GM12891 (cell line): Measurements from ENCODE around the gene MCOLN2.

Experiments
- DNase-seq: peaks from one replicate; pipeline ENCODE4 v3.0.0; 2011; ENCODE audit warnings: low spot score; ENCODE audit not compliant: insufficient read length
- FAIRE-seq: peaks from 2 replicates; lab custom pipeline; 2011; peaks lifted over from hg19 to GRCh38; lab: Jason Lieb, UNC
- PAX5 ChIP-seq: IDR thresholded peaks from 2 replicates; pipeline ENCODE4 v1.6.1; 2011; ENCODE audit warnings: low read length, moderate library complexity, mild to moderate bottlenecking; ENCODE audit not compliant: insufficient read depth, severe bottlenecking
- POLR2A ChIP-seq: IDR thresholded peaks from 2 replicates; pipeline ENCODE4 v1.6.1; 2011; ENCODE audit warnings: low read depth, low read length, control low read depth
- POLR2AphosphoS5 ChIP-seq: IDR thresholded peaks from 2 replicates; pipeline ENCODE4 v1.6.1; 2011; ENCODE audit warnings: low read depth, low read length, control low read depth
- POU2F2 ChIP-seq: IDR thresholded peaks from 2 replicates; pipeline ENCODE4 v1.6.1; 2011; ENCODE audit warnings: low read depth, mild to moderate bottlenecking, control low read depth, low read length, moderate library complexity
- SPI1 ChIP-seq: IDR thresholded peaks from 2 replicates; pipeline ENCODE4 v1.6.1; 2011; ENCODE audit warnings: low read depth, low read length, control low read depth
- TAF1 ChIP-seq: IDR thresholded peaks from 2 replicates; pipeline ENCODE4 v1.6.1; 2011; ENCODE audit warnings: low read depth, low read length, control low read depth

MCOLN2 gene

GRCh38 chr1:84968101-84968500 is 28.8 kb downstream of the MCOLN2 start:
- FAIRE-seq: no peak
- DNase-seq: no peak
- no peak for TF ChIP-seq POLR2AphosphoS5
- TF ChIP-seq SPI1: no peak
- no peak for TF ChIP-seq TAF1
- TF ChIP-seq POU2F2: no peak
- no peak for TF ChIP-seq PAX5

- FAIRE-seq (no peak), DNase-seq (no peak)
- no peak for TF ChIP-seq POLR2A
- TF ChIP-seq POU2F2: no peak
- TF ChIP-seq TAF1: no peak
- no peak for TF ChIP-seq POLR2AphosphoS5
- no peak for TF ChIP-seq SPI1
- TF ChIP-seq PAX5: no peak
Observed at GRCh38 chr1:84967666-84968065, 29.2 kb downstream of the MCOLN2 start.

GRCh38 chr1:84963021-84963420 is 33.9 kb downstream of the MCOLN2 start:
- DNase-seq (no peak), FAIRE-seq (peak; percentile 47)
- TF ChIP-seq POLR2AphosphoS5 (no peak), PAX5 (no peak), TAF1 (no peak), SPI1 (no peak), POLR2A (no peak), POU2F2 (no peak)

GRCh38 chr1:84961316-84961715 is 35.6 kb downstream of the MCOLN2 start:
- no peak for DNase-seq
- FAIRE-seq: no peak
- TF ChIP-seq SPI1 (no peak), POLR2AphosphoS5 (no peak), PAX5 (no peak), POU2F2 (no peak), POLR2A (no peak), TAF1 (no peak)

GRCh38 chr1:84960371-84960770 is 36.5 kb downstream of the MCOLN2 start:
- FAIRE-seq (peak; percentile 28), DNase-seq (no peak)

GRCh38 chr1:84959294-84959693 is 37.6 kb downstream of the MCOLN2 start:
- TF ChIP-seq POU2F2 (peak; percentile 43; the same call in 1 of the 2 replicates), POLR2A (peak; percentile 44; the same call in 1 of the 2 replicates), POLR2AphosphoS5 (peak; percentile 71), TAF1 (no peak)
- DNase-seq (no peak), FAIRE-seq (peak; percentile 50)

More at GRCh38 chr1:84960371-84960770, 36.5 kb downstream of the MCOLN2 start:
- no peak for TF ChIP-seq SPI1
- TF ChIP-seq POU2F2: no peak
- TF ChIP-seq PAX5: no peak
- no peak for TF ChIP-seq TAF1
- no peak for TF ChIP-seq POLR2AphosphoS5

GRCh38 chr1:84957966-84958365 is 38.9 kb downstream of the MCOLN2 start:
- no peak for TF ChIP-seq SPI1
- no peak for TF ChIP-seq POU2F2
- TF ChIP-seq TAF1: no peak
- no peak for TF ChIP-seq POLR2AphosphoS5
- TF ChIP-seq PAX5: no peak
- TF ChIP-seq POLR2A: no peak
- FAIRE-seq (no peak), DNase-seq (no peak)

- FAIRE-seq (no peak), DNase-seq (no peak)
- TF ChIP-seq POLR2A (no peak), POU2F2 (no peak), POLR2AphosphoS5 (no peak), TAF1 (no peak), SPI1 (no peak), PAX5 (no peak)
Observed at GRCh38 chr1:84956655-84957054, 40.3 kb downstream of the MCOLN2 start.

GRCh38 chr1:84956097-84956496 is 40.8 kb downstream of the MCOLN2 start:
- FAIRE-seq: no peak
- DNase-seq: no peak
- TF ChIP-seq POLR2A: no peak
- no peak for TF ChIP-seq SPI1
- TF ChIP-seq TAF1: no peak
- TF ChIP-seq POU2F2: no peak
- no peak for TF ChIP-seq POLR2AphosphoS5
- TF ChIP-seq PAX5: no peak

- TF ChIP-seq SPI1: no peak
- DNase-seq (no peak), FAIRE-seq (no peak)
Observed at GRCh38 chr1:84949664-84950063, 47.2 kb downstream of the MCOLN2 start.
